Measurements from ENCODE around the gene INPP4B. TPM values are rescaled to one million over a fixed set of nuclear protein-coding genes. Genes with fewer than 3 reads are reported as not detected.

Gene INPP4B
- total and polyA plus RNA-seq, 2 donors: 2.3 to 7.8 TPM

- Histone ChIP-seq H3K36me3 (ENCODE audit: control insufficient read depth in 2 of 2, insufficient read depth in 2 of 2, low read length in 1 of 2) (no peaks in the 10 kb centered on the region), H3K9me3 (ENCODE audit: control insufficient read depth in 2 of 2, insufficient read depth in 1 of 2, low read length in 1 of 2) (no peaks in the 10 kb centered on the region), H3K4me3 (ENCODE audit: low read length in 2 of 2) (no peak overlapping the region), H3K27me3 (ENCODE audit: control insufficient read depth in 2 of 2, insufficient read depth in 1 of 2, low read length in 1 of 2) (no peaks in the 10 kb centered on the region), H3K4me1 (ENCODE audit: control insufficient read depth in 2 of 2, insufficient read depth in 2 of 2, low read length in 2 of 2) (no peaks in the 10 kb centered on the region), H3K27ac (ENCODE audit: low read depth in 1 of 2, low read length in 1 of 2) (no peak overlapping the region)
- DNase-seq (ENCODE audit: low read depth in 6 of 9, low spot score in 9 of 9): no peak
These were observed 607.5 kb downstream of the INPP4B start for GRCh38 chr4:142238589-142238988.

- DNase-seq (ENCODE audit: low read depth in 6 of 9, low spot score in 9 of 9): no peak
These were observed 609.8 kb downstream of the INPP4B start for GRCh38 chr4:142236268-142236667.

GRCh38 chr4:142231787-142232186 lies 614.3 kb downstream of the INPP4B start:
- 96% methylated on average over 2 of the region's 2 CpGs for WGBS
- Histone ChIP-seq H3K27me3 (ENCODE audit: control insufficient read depth in 2 of 2, insufficient read depth in 1 of 2, low read length in 1 of 2) (no peaks in the 10 kb centered on the region), H3K4me3 (ENCODE audit: low read length in 2 of 2) (no peak overlapping the region), H3K36me3 (ENCODE audit: control insufficient read depth in 2 of 2, insufficient read depth in 2 of 2, low read length in 1 of 2) (no peaks in the 10 kb centered on the region), H3K4me1 (ENCODE audit: control insufficient read depth in 2 of 2, insufficient read depth in 2 of 2, low read length in 2 of 2) (no peaks in the 10 kb centered on the region), H3K27ac (ENCODE audit: low read depth in 1 of 2, low read length in 1 of 2) (no peak overlapping the region), H3K9me3 (ENCODE audit: control insufficient read depth in 2 of 2, insufficient read depth in 1 of 2, low read length in 1 of 2) (no peaks in the 10 kb centered on the region)
- DNase-seq (ENCODE audit: low read depth in 6 of 9, low spot score in 9 of 9): no peak

More at GRCh38 chr4:142236268-142236667, 609.8 kb downstream of the INPP4B start:
- Histone ChIP-seq H3K9me3 (ENCODE audit: control insufficient read depth in 2 of 2, insufficient read depth in 1 of 2, low read length in 1 of 2) (no peaks in the 10 kb centered on the region), H3K4me3 (ENCODE audit: low read length in 2 of 2) (no peak overlapping the region), H3K27me3 (ENCODE audit: control insufficient read depth in 2 of 2, insufficient read depth in 1 of 2, low read length in 1 of 2) (no peaks in the 10 kb centered on the region), H3K4me1 (ENCODE audit: control insufficient read depth in 2 of 2, insufficient read depth in 2 of 2, low read length in 2 of 2) (no peaks in the 10 kb centered on the region), H3K36me3 (ENCODE audit: control insufficient read depth in 2 of 2, insufficient read depth in 2 of 2, low read length in 1 of 2) (no peaks in the 10 kb centered on the region), H3K27ac (ENCODE audit: low read depth in 1 of 2, low read length in 1 of 2) (no peak overlapping the region)

- DNase-seq (ENCODE audit: low read depth in 6 of 9, low spot score in 9 of 9): no peak
- 99% methylated on average over 3 of the region's 3 CpGs for WGBS
- H3K27ac ChIP-seq (ENCODE audit: low read depth in 1 of 2, low read length in 1 of 2): no peak overlapping the region
- no peaks in the 10 kb centered on the region for H3K27me3 ChIP-seq (ENCODE audit: control insufficient read depth in 2 of 2, insufficient read depth in 1 of 2, low read length in 1 of 2)
- H3K4me1 ChIP-seq (ENCODE audit: control insufficient read depth in 2 of 2, insufficient read depth in 2 of 2, low read length in 2 of 2): no peaks in the 10 kb centered on the region
- no peaks in the 10 kb centered on the region for H3K36me3 ChIP-seq (ENCODE audit: control insufficient read depth in 2 of 2, insufficient read depth in 2 of 2, low read length in 1 of 2)
- no peak overlapping the region for H3K4me3 ChIP-seq (ENCODE audit: low read length in 2 of 2)
- no peaks in the 10 kb centered on the region for H3K9me3 ChIP-seq (ENCODE audit: control insufficient read depth in 2 of 2, insufficient read depth in 1 of 2, low read length in 1 of 2)
These were observed 615.1 kb downstream of the INPP4B start for GRCh38 chr4:142230991-142231390.

GRCh38 chr4:142226014-142226413 lies 620.1 kb downstream of the INPP4B start:
- Histone ChIP-seq H3K27ac (ENCODE audit: low read depth in 1 of 2, low read length in 1 of 2) (no peak overlapping the region), H3K27me3 (ENCODE audit: control insufficient read depth in 2 of 2, insufficient read depth in 1 of 2, low read length in 1 of 2) (no peaks in the 10 kb centered on the region), H3K9me3 (ENCODE audit: control insufficient read depth in 2 of 2, insufficient read depth in 1 of 2, low read length in 1 of 2) (no peaks in the 10 kb centered on the region), H3K4me3 (ENCODE audit: low read length in 2 of 2) (no peak overlapping the region), H3K4me1 (ENCODE audit: control insufficient read depth in 2 of 2, insufficient read depth in 2 of 2, low read length in 2 of 2) (no peaks in the 10 kb centered on the region), H3K36me3 (ENCODE audit: control insufficient read depth in 2 of 2, insufficient read depth in 2 of 2, low read length in 1 of 2) (no peaks in the 10 kb centered on the region)
- DNase-seq (ENCODE audit: low read depth in 6 of 9, low spot score in 9 of 9): no peak

- Histone ChIP-seq H3K4me3 (ENCODE audit: low read length in 2 of 2) (no peak overlapping the region), H3K27ac (ENCODE audit: low read depth in 1 of 2, low read length in 1 of 2) (no peak overlapping the region), H3K4me1 (ENCODE audit: control insufficient read depth in 2 of 2, insufficient read depth in 2 of 2, low read length in 2 of 2) (no peaks in the 10 kb centered on the region), H3K9me3 (ENCODE audit: control insufficient read depth in 2 of 2, insufficient read depth in 1 of 2, low read length in 1 of 2) (no peaks in the 10 kb centered on the region), H3K36me3 (ENCODE audit: control insufficient read depth in 2 of 2, insufficient read depth in 2 of 2, low read length in 1 of 2) (no peaks in the 10 kb centered on the region), H3K27me3 (ENCODE audit: control insufficient read depth in 2 of 2, insufficient read depth in 1 of 2, low read length in 1 of 2) (no peaks in the 10 kb centered on the region)
- no peak for DNase-seq (ENCODE audit: low read depth in 6 of 9, low spot score in 9 of 9)
These were observed 624.0 kb downstream of the INPP4B start for GRCh38 chr4:142222127-142222526.

- Histone ChIP-seq H3K9me3 (ENCODE audit: control insufficient read depth in 2 of 2, insufficient read depth in 1 of 2, low read length in 1 of 2) (no peaks in the 10 kb centered on the region), H3K27ac (ENCODE audit: low read depth in 1 of 2, low read length in 1 of 2) (no peak overlapping the region), H3K4me3 (ENCODE audit: low read length in 2 of 2) (no peak overlapping the region), H3K4me1 (ENCODE audit: control insufficient read depth in 2 of 2, insufficient read depth in 2 of 2, low read length in 2 of 2) (no peaks in the 10 kb centered on the region), H3K27me3 (ENCODE audit: control insufficient read depth in 2 of 2, insufficient read depth in 1 of 2, low read length in 1 of 2) (no peaks in the 10 kb centered on the region), H3K36me3 (ENCODE audit: control insufficient read depth in 2 of 2, insufficient read depth in 2 of 2, low read length in 1 of 2) (no peaks in the 10 kb centered on the region)
- DNase-seq (ENCODE audit: low read depth in 6 of 9, low spot score in 9 of 9): no peak
- 96% methylated on average over 1 of the region's 1 CpG for WGBS
These were observed 627.4 kb downstream of the INPP4B start for GRCh38 chr4:142218726-142219125.

GRCh38 chr4:142211444-142211843 lies 634.7 kb downstream of the INPP4B start:
- Histone ChIP-seq H3K9me3 (ENCODE audit: control insufficient read depth in 2 of 2, insufficient read depth in 1 of 2, low read length in 1 of 2) (no peaks in the 10 kb centered on the region), H3K27ac (ENCODE audit: low read depth in 1 of 2, low read length in 1 of 2) (no peak overlapping the region), H3K4me1 (ENCODE audit: control insufficient read depth in 2 of 2, insufficient read depth in 2 of 2, low read length in 2 of 2) (no peaks in the 10 kb centered on the region), H3K36me3 (ENCODE audit: control insufficient read depth in 2 of 2, insufficient read depth in 2 of 2, low read length in 1 of 2) (no peaks in the 10 kb centered on the region), H3K27me3 (ENCODE audit: control insufficient read depth in 2 of 2, insufficient read depth in 1 of 2, low read length in 1 of 2) (no peaks in the 10 kb centered on the region), H3K4me3 (ENCODE audit: low read length in 2 of 2) (no peak overlapping the region)
- WGBS: 96% methylated on average over 1 of the region's 1 CpG
- no peak for DNase-seq (ENCODE audit: low read depth in 6 of 9, low spot score in 9 of 9)

- DNase-seq (ENCODE audit: low read depth in 6 of 9, low spot score in 9 of 9): no peak
These were observed 642.6 kb downstream of the INPP4B start for GRCh38 chr4:142203505-142203904.

More at GRCh38 chr4:142203505-142203904, 642.6 kb downstream of the INPP4B start:
- no peak overlapping the region for H3K4me3 ChIP-seq (ENCODE audit: low read length in 2 of 2)
- H3K36me3 ChIP-seq (ENCODE audit: control insufficient read depth in 2 of 2, insufficient read depth in 2 of 2, low read length in 1 of 2): no peaks in the 10 kb centered on the region
- no peaks in the 10 kb centered on the region for H3K9me3 ChIP-seq (ENCODE audit: control insufficient read depth in 2 of 2, insufficient read depth in 1 of 2, low read length in 1 of 2)
- H3K27me3 ChIP-seq (ENCODE audit: control insufficient read depth in 2 of 2, insufficient read depth in 1 of 2, low read length in 1 of 2): no peaks in the 10 kb centered on the region
- no peaks in the 10 kb centered on the region for H3K4me1 ChIP-seq (ENCODE audit: control insufficient read depth in 2 of 2, insufficient read depth in 2 of 2, low read length in 2 of 2)
- H3K27ac ChIP-seq (ENCODE audit: low read depth in 1 of 2, low read length in 1 of 2): no peak overlapping the region
